H1 (cell line): Measurements from ENCODE around the gene PRODH2. TPM values are rescaled to one million over a fixed set of nuclear protein-coding genes. Genes with fewer than 3 reads are reported as not detected.
A peak's percentile ranks its signal among the peaks of the same experiment; 100 is the strongest.

ENCODE experiments used
- CREB1 ChIP-seq: IDR thresholded peaks from 2 replicates; pipeline ENCODE4 v1.6.1; 2012; ENCODE audit warnings: inconsistent platforms
- EGR1 ChIP-seq: IDR thresholded peaks from 2 replicates; pipeline ENCODE4 v1.6.1; 2011; ENCODE audit warnings: low read depth, low read length, borderline replicate concordance
- GABPA ChIP-seq: IDR thresholded peaks from 2 replicates; pipeline ENCODE4 v1.6.1; 2011; ENCODE audit warnings: mild to moderate bottlenecking, low read length, moderate library complexity, borderline replicate concordance; ENCODE audit not compliant: insufficient read depth
- KDM4A ChIP-seq: IDR thresholded peaks from one replicate; pipeline ENCODE4 v1.7.1; 2012; ENCODE audit warnings: low read depth, mild to moderate bottlenecking, moderate library complexity, low read length, inconsistent platforms; ENCODE audit not compliant: severe bottlenecking
- POLR2A ChIP-seq, 2 experiments: IDR thresholded peaks; 1 replicate in 1 of 2; 2 replicates in 1 of 2; pipeline ENCODE4 v1.6.1; 2011; ENCODE audit warnings: low read depth in 2 of 2, low read length in 2 of 2, mild to moderate bottlenecking in 2 of 2; ENCODE audit errors: control extremely low read depth in 1 of 2
- POU5F1 ChIP-seq: IDR thresholded peaks from 2 replicates; pipeline ENCODE4 v1.6.1; 2011; ENCODE audit warnings: low read depth, mild to moderate bottlenecking, low read length, moderate library complexity
- SIRT6 ChIP-seq: IDR thresholded peaks from one replicate; pipeline ENCODE4 v1.7.1; 2012; ENCODE audit warnings: low read length, inconsistent platforms
- SP4 ChIP-seq: IDR thresholded peaks from 2 replicates; pipeline ENCODE4 v1.6.1; 2012; ENCODE audit warnings: low read length, inconsistent platforms
- TCF12 ChIP-seq: IDR thresholded peaks from 2 replicates; pipeline ENCODE4 v1.6.1; 2011; ENCODE audit warnings: low read depth, mild to moderate bottlenecking, low read length
- polyA plus RNA-seq, 7 experiments: library from polyadenylated mRNA; depleted of rRNA in 3 of 7; stranded (reverse) in 5 of 7; unstranded in 2 of 7; fragments of >200 nt in 5 of 7; fragments of 200-250 nt in 2 of 7; gene quantifications; 1 replicate in 5 of 7; 2 replicates in 1 of 7; 4 replicates in 1 of 7; pipeline versions ENCODE4 v1.2.1 to v1.2.3, GENCODE V29; 2011 to 2013; ENCODE audit warnings: missing spikeins in 2 of 7, mixed read lengths in 2 of 7
- total RNA-seq: library from RNA; stranded (reverse); fragmentation: NEBNext Ultra II Directional; extraction: Animal tissue kit (Norgen Biotek cat#: 25700); gene quantifications from 2 replicates; pipeline ENCODE4 v1.2.1, GENCODE V29; 2021
- TF ChIP-seq, protein P1 (sequence below): fragments of 300-600 bp; sonication (generic); IDR thresholded peaks from 2 replicates; pipeline ENCODE4 v1.7.1; 2012; ENCODE audit warnings: low read length, moderate library complexity, mild to moderate bottlenecking, inconsistent platforms; ENCODE audit not compliant: insufficient replicate concordance
- TF ChIP-seq, protein P2 (sequence below): IDR thresholded peaks from 2 replicates; pipeline ENCODE4 v1.6.1; 2012; ENCODE audit warnings: inconsistent platforms

PRODH2 gene
- total and polyA plus RNA-seq, 2 of the 8 experiments (the other 6 are each of a cell fraction or from before 2014, with no cell fraction given): not detected

GRCh38 chr19:35845215-35846037, 32.8 kb upstream of the PRODH2 start (continued):
- TF ChIP-seq, protein P1, sequence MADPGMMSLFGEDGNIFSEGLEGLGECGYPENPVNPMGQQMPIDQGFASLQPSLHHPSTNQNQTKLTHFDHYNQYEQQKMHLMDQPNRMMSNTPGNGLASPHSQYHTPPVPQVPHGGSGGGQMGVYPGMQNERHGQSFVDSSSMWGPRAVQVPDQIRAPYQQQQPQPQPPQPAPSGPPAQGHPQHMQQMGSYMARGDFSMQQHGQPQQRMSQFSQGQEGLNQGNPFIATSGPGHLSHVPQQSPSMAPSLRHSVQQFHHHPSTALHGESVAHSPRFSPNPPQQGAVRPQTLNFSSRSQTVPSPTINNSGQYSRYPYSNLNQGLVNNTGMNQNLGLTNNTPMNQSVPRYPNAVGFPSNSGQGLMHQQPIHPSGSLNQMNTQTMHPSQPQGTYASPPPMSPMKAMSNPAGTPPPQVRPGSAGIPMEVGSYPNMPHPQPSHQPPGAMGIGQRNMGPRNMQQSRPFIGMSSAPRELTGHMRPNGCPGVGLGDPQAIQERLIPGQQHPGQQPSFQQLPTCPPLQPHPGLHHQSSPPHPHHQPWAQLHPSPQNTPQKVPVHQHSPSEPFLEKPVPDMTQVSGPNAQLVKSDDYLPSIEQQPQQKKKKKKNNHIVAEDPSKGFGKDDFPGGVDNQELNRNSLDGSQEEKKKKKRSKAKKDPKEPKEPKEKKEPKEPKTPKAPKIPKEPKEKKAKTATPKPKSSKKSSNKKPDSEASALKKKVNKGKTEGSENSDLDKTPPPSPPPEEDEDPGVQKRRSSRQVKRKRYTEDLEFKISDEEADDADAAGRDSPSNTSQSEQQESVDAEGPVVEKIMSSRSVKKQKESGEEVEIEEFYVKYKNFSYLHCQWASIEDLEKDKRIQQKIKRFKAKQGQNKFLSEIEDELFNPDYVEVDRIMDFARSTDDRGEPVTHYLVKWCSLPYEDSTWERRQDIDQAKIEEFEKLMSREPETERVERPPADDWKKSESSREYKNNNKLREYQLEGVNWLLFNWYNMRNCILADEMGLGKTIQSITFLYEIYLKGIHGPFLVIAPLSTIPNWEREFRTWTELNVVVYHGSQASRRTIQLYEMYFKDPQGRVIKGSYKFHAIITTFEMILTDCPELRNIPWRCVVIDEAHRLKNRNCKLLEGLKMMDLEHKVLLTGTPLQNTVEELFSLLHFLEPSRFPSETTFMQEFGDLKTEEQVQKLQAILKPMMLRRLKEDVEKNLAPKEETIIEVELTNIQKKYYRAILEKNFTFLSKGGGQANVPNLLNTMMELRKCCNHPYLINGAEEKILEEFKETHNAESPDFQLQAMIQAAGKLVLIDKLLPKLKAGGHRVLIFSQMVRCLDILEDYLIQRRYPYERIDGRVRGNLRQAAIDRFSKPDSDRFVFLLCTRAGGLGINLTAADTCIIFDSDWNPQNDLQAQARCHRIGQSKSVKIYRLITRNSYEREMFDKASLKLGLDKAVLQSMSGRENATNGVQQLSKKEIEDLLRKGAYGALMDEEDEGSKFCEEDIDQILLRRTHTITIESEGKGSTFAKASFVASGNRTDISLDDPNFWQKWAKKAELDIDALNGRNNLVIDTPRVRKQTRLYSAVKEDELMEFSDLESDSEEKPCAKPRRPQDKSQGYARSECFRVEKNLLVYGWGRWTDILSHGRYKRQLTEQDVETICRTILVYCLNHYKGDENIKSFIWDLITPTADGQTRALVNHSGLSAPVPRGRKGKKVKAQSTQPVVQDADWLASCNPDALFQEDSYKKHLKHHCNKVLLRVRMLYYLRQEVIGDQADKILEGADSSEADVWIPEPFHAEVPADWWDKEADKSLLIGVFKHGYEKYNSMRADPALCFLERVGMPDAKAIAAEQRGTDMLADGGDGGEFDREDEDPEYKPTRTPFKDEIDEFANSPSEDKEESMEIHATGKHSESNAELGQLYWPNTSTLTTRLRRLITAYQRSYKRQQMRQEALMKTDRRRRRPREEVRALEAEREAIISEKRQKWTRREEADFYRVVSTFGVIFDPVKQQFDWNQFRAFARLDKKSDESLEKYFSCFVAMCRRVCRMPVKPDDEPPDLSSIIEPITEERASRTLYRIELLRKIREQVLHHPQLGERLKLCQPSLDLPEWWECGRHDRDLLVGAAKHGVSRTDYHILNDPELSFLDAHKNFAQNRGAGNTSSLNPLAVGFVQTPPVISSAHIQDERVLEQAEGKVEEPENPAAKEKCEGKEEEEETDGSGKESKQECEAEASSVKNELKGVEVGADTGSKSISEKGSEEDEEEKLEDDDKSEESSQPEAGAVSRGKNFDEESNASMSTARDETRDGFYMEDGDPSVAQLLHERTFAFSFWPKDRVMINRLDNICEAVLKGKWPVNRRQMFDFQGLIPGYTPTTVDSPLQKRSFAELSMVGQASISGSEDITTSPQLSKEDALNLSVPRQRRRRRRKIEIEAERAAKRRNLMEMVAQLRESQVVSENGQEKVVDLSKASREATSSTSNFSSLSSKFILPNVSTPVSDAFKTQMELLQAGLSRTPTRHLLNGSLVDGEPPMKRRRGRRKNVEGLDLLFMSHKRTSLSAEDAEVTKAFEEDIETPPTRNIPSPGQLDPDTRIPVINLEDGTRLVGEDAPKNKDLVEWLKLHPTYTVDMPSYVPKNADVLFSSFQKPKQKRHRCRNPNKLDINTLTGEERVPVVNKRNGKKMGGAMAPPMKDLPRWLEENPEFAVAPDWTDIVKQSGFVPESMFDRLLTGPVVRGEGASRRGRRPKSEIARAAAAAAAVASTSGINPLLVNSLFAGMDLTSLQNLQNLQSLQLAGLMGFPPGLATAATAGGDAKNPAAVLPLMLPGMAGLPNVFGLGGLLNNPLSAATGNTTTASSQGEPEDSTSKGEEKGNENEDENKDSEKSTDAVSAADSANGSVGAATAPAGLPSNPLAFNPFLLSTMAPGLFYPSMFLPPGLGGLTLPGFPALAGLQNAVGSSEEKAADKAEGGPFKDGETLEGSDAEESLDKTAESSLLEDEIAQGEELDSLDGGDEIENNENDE: no peak
- TF ChIP-seq GABPA (no peak), TCF12 (no peak), POU5F1 (no peak), KDM4A (peak; percentile 62), EGR1 (no peak), SP4 (no peak), POLR2A (IDR thresholded peaks at IDR 0.05; ENCODE audit: control extremely low read depth in 1 of 2, low read depth in 2 of 2, low read length in 2 of 2) (no peak), SIRT6 (no peak), CREB1 (peak; percentile 84)
- TF ChIP-seq, protein P2, sequence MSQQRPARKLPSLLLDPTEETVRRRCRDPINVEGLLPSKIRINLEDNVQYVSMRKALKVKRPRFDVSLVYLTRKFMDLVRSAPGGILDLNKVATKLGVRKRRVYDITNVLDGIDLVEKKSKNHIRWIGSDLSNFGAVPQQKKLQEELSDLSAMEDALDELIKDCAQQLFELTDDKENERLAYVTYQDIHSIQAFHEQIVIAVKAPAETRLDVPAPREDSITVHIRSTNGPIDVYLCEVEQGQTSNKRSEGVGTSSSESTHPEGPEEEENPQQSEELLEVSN: no peak
